HG02798 (cell line): Measurements from ENCODE around the gene VPS45.

Experiments used
- ATAC-seq: cut with Tn5 transposase; IDR thresholded peaks from one replicate; pipeline ENCODE4 v1.9.1; 2021; ENCODE audit warnings: mild to moderate bottlenecking; ENCODE audit not compliant: unreplicated experiment, poor library complexity

Gene VPS45

GRCh38 chr1:150156868-150157603 is 89.5 kb downstream of the VPS45 start:
- no peak for ATAC-seq

- no peak for ATAC-seq
Observed at GRCh38 chr1:150159550-150159949, 92.0 kb downstream of the VPS45 start.

GRCh38 chr1:150160964-150161621 is 93.5 kb downstream of the VPS45 start:
- ATAC-seq = no peak

- no peak for ATAC-seq
Observed at GRCh38 chr1:150161747-150162581, 94.4 kb downstream of the VPS45 start.

GRCh38 chr1:150162582-150162861 is 94.9 kb downstream of the VPS45 start:
- no peak for ATAC-seq

GRCh38 chr1:150162862-150163706 is 95.5 kb downstream of the VPS45 start:
- peak; percentile 34 for ATAC-seq

GRCh38 chr1:150164224-150164623 is 96.6 kb downstream of the VPS45 start:
- no peak for ATAC-seq

- no peak for ATAC-seq
Observed at GRCh38 chr1:150164779-150165178, 97.2 kb downstream of the VPS45 start.

- no peak for ATAC-seq
Observed at GRCh38 chr1:150165622-150166612, 98.3 kb downstream of the VPS45 start.

- ATAC-seq = peak; percentile 35
Observed at GRCh38 chr1:150168960-150169601, 101.5 kb downstream of the VPS45 start.

GRCh38 chr1:150171801-150172200 is 104.2 kb downstream of the VPS45 start:
- ATAC-seq = no peak

GRCh38 chr1:150173141-150173585 is 105.6 kb downstream of the VPS45 start:
- no peak for ATAC-seq

GRCh38 chr1:150176593-150176992 is 109.0 kb downstream of the VPS45 start:
- no peak for ATAC-seq

GRCh38 chr1:150178548-150178947 is 111.0 kb downstream of the VPS45 start:
- no peak for ATAC-seq

- no peak for ATAC-seq
Observed at GRCh38 chr1:150179867-150180266, 112.3 kb downstream of the VPS45 start.

GRCh38 chr1:150180474-150180873 is 112.9 kb downstream of the VPS45 start:
- ATAC-seq = no peak

- no peak for ATAC-seq
Observed at GRCh38 chr1:150182247-150182646, 114.7 kb downstream of the VPS45 start.

- ATAC-seq = no peak
Observed at GRCh38 chr1:150183061-150183460, 115.5 kb downstream of the VPS45 start.

- ATAC-seq = no peak
Observed at GRCh38 chr1:150185481-150185880, 117.9 kb downstream of the VPS45 start.
